GM21360 (cell line): ENCODE results near the gene SATB2.

Experiments used
- ATAC-seq: cut with Tn5 transposase; IDR thresholded peaks from one replicate; pipeline ENCODE4 v1.9.1; 2021; ENCODE audit warnings: mild to moderate bottlenecking, moderate library complexity; ENCODE audit not compliant: unreplicated experiment

The SATB2 gene

GRCh38 chr2:199336546-199336945 lies 121.2 kb downstream of the SATB2 start:
- no peak for ATAC-seq

- no peak for ATAC-seq
These were observed 122.2 kb downstream of the SATB2 start for GRCh38 chr2:199335502-199335901.

DNA sequence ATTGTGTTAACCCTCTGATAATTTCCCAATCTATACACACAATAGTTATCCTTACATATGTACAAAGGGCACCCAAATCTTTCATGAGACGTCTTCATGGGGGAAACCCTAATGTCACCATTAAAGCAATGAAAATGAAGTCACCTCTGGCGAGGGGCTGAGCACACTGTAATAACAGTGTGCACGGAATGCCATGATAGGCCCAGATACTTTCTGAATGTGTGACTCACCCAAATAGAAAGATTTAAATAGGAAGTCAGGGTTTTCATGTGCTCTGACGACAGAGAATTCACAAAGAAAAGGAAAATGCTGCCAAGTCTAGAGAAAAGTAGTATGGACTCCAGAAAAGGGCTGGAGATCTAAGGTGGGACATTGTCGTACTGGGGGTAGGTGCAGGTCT lies 128.3 kb downstream of the SATB2 start:
- no peak for ATAC-seq

DNA sequence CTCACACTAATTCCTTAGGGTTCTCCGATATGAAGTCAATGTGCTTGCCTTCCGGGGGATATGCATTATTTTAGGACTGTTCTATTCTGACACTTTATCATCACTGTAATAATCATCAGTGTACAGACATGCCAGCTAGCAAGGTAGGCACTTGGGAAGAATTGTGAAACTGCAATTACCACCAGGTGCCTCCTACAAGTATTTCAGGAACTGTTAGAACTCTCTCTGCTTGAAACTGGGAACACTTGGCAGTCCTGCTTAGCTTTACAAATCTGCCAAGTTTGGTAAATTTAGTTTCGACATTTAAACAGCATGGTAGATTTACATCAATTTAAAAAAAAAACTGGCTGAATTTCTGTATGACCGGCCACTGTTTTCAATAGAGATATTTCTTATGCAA lies 128.7 kb downstream of the SATB2 start:
- no peak for ATAC-seq

DNA sequence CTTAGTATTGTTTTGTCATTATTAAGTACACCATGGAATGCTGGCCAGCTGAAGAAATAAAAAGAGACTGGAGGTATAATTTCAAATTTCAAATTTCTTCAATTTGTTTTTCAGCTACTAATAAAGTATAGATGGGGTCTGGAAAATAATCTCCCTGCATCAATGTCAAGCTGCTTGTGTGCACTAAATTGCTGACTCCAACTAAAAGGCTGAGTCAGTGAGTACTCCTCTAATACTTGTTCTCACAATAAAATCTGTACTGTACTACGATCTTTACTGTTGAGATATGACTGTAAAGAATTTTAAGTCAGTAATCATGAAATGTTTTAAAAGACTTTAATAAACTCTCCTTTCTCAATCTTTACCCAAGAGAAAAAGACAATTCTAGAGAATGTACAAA lies 131.9 kb downstream of the SATB2 start:
- no peak for ATAC-seq

- ATAC-seq = no peak
These were observed 135.6 kb downstream of the SATB2 start for GRCh38 chr2:199322151-199322550.

DNA sequence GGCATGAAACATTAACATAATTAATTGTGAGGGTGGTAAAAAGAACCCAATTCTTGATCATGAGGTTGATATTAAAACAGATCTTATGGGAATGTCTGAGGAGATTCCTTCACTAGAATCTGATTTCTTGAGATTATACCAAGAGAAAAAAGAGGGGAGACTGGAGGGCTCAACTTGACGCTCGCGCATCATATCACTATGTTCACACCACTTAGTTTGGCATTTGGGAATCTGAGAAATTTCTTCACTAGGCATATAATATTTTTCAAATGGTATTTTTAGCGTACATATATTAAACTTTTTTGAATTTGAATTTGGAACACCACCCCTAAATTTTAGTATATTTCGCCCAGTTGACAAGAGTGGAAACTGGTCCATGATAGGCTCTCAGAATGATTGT lies 140.1 kb downstream of the SATB2 start:
- no peak for ATAC-seq

GRCh38 chr2:199316851-199317250 lies 140.9 kb downstream of the SATB2 start:
- ATAC-seq = no peak

GRCh38 chr2:199315299-199316179 lies 142.2 kb downstream of the SATB2 start:
- no peak for ATAC-seq

DNA sequence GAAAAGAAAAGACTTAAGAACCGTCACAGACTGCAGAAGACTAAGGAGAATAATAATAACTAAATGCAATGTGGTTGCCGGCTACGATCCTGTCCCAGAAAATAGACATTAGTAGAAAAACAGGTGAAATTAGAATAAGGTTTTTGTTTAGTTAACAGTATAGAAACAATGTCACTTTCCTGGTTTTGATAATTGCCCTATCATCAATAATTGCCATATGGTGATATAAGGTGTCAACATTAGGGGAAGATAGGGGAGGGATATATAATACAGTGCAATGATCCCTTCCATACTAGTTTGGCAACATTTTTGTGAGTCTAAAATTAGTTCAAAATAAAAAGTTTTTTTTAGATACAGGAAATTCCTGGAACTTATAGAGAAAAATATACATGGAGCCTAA lies 144.8 kb downstream of the SATB2 start:
- no peak for ATAC-seq

GRCh38 chr2:199310771-199311585 lies 146.8 kb downstream of the SATB2 start:
- ATAC-seq = no peak

- no peak for ATAC-seq
These were observed 147.8 kb downstream of the SATB2 start for GRCh38 chr2:199309973-199310372.

DNA sequence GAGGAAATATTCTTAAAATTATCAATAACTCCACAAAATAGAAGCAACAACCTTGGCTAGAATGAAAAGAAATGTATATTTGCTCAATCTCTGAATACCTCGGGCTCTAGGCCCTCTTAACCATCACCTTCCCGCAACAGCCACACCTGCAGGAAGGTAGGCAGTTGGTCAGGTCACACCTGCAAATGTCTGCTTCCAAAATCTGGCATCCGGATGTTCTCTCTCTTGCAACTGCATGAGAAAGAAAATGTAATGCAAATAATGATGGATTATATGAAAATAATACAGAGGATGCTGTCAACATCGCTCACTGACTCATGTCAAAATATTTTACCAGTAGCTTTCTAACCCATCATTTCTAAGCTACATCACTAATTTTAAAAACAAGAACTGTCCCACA lies 148.3 kb downstream of the SATB2 start:
- no peak for ATAC-seq

- ATAC-seq = no peak
These were observed 149.2 kb downstream of the SATB2 start for GRCh38 chr2:199308567-199308966.

- no peak for ATAC-seq
These were observed 150.3 kb downstream of the SATB2 start for GRCh38 chr2:199307461-199307860.

GRCh38 chr2:199306116-199306515 lies 151.6 kb downstream of the SATB2 start:
- no peak for ATAC-seq

- ATAC-seq = no peak
These were observed 154.0 kb downstream of the SATB2 start for GRCh38 chr2:199303728-199304177.

DNA sequence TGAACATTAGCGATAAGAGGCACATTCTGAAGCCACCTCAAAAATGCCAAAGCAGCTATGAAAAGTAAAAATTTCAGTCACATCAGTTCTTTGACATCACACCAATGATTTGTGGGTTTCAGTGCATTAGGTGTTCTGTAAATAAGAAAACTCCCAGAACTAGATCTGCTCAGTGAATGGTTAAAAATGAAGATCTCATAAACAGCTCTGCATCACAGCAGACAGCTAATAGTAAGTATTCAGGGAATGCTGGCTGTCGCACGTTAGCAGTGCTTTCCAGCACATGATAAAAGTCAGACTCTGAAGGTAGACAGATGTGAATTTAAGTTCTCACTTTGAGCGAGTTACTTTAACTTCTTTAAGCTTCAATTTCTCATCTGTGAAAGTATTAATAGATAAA lies 154.9 kb downstream of the SATB2 start:
- no peak for ATAC-seq

DNA sequence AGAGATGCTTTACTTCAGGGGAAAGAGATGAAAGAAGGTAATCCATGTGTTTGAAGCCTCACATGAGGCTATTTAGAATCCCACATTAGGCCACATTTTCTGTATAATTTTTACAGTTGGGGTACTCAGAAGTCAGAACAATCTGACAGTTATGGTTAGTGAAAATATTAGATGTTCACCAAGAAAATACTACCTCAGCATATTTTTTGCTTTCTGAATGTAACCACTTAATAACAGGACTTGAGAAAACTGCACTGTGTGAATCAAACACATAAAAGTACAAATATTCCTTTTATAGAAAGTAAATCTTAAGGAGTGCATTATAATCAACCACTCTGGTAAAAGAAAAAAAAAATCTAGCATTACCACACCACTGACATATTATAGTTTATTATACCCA lies 169.3 kb downstream of the SATB2 start:
- no peak for ATAC-seq

GRCh38 chr2:199282309-199282708 lies 175.4 kb downstream of the SATB2 start:
- ATAC-seq = no peak

DNA sequence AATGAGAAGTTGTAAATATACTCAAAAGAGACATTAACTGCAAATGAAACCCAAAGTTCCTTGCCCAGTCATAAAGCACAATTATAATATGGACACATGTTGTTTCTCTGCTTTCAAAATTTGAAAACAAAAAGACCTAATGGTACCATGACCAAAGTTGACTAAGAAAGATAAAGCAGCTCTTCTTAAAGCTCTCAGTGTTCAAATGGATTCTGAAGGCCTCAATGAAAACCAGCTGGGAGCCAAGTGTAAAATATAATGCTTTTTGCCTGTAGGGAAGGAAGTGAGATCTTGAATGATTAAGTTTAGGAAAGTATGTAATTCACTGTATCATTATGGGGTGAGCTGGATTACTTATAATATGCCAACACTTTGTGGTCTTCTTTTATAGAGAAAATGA lies 178.6 kb downstream of the SATB2 start:
- no peak for ATAC-seq

DNA sequence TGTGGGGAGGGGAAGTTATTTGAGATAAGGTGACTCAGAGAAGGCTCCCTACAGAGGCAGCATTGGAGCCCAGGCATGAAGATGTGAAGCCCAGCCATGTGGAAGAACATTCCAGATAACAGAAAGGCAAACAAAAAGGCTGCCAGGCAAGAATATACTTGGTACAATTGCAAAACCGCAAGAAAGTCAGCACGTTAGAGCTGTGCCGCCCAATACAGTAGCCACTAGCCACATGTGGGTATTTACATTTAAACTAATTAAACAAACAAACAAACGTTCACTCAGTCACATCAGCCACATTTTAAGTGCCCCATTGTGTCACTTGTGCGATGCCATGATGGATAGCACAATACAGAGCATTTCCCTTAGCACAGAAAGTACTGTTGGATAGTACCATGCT lies 179.6 kb downstream of the SATB2 start:
- ATAC-seq = no peak
